Ovary (tissue), 3 donors: Measurements from ENCODE around the gene KIF6.

Source experiments
- CTCF ChIP-seq, 3 donors: fragments of 450-650 bp in 2 of 3; fragments of 200-600 bp in 1 of 3; IDR thresholded peaks; one replicate each; pipeline versions ENCODE4 v1.5.1 to v1.8.0; 2016 to 2022; ENCODE audit warnings: antibody characterized with exemption in 3 of 3, mild to moderate bottlenecking in 1 of 3
- POLR2A ChIP-seq: fragments of 450-650 bp; IDR thresholded peaks from one replicate; pipeline ENCODE4 v1.6.1; 2017; ENCODE audit warnings: antibody characterized with exemption, mild to moderate bottlenecking, moderate library complexity
- donor health status: DM: no; HTN: no; CAD: no.

DNA sequence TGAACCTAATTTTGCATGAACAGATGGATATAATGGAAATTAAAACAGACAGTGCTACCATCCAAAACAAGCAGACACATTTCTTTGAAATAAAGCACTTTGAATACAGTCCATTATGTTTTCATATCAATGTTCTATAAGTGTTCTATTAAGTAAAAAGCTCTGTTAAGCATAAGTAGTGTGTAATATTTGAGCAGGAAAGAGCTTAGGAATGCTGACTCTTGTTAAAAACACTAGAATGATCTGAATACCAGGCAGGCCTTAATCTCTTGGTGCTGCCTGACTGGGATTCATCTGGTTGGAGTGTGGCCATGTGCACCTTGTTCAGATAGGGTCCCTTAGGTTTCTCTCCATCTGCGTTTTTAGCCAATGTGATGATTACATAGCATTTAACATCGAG is 130.9 kb downstream of the KIF6 start:
- TF ChIP-seq CTCF (IDR thresholded peaks at IDR 0.05): no peak
- TF ChIP-seq POLR2A: no peak
